Measurements from ENCODE around the gene BACE1-AS.
"Not testable (repeated sequence)": the region's sequence is repeated elsewhere in the genome, so short reads cannot be mapped to it uniquely, and the experiment has no call there.

- TF ChIP-seq CTCF, POLR2A, POLR2AphosphoS5 (IDR thresholded peaks at IDR 0.05): not testable (repeated sequence)
These were observed 26.4 kb upstream of the BACE1-AS start for GRCh38 chr11:117264624-117265323.
